K562 (cell line): ENCODE results near the gene SYT8. TPM values are rescaled to one million over a fixed set of nuclear protein-coding genes. Genes with fewer than 3 reads are reported as not detected.
A peak's percentile ranks its signal among the peaks of the same experiment; 100 is the strongest.

Source experiments
- ATAC-seq: fragments of 200-7000 bp; cut with Tn5 transposase; 3 replicates; pipeline ENCODE4 v1.9.1; 2020; ENCODE audit warnings: moderate library complexity
- BruUV-seq: library from RNA; stranded (reverse); fragments of 400-500 nt; replicated peaks from 2 replicates; lab custom pipeline; 2021; lab: Mats Ljungman, UMichigan
- CTCF ChIA-PET: fragments of 300-600 bp; formaldehyde crosslinking; extraction: SDS; loops from one replicate; lab custom pipeline; 2021; ENCODE audit warnings: low intra/inter-chr PET ratio; lab: Yijun Ruan, JAX
- POLR2A ChIA-PET: fragments of 300-600, 350-650 bp; sonication (Branson Sonifier 250); formaldehyde crosslinking; extraction: SDS; loops from one replicate; lab custom pipeline; 2021; ENCODE audit warnings: antibody characterized with exemption, inconsistent platforms; lab: Yijun Ruan, JAX
- DNase-seq, 4 experiments: peaks; one replicate each; pipeline versions ENCODE4 v3.0.0 to v3.0.0-alpha.2; 2011 to 2018; ENCODE audit warnings: low spot score in 3 of 4, mixed read lengths in 3 of 4; ENCODE audit errors: extremely low read depth in 1 of 4
- FAIRE-seq: peaks from 2 replicates; lab custom pipeline; 2011; peaks lifted over from hg19 to GRCh38; lab: Jason Lieb, UNC
- H2AFZ ChIP-seq: 2 replicates; pipeline ENCODE4 v1.6.0; 2011; ENCODE audit warnings: low read depth, low read length, control low read depth, inconsistent platforms
- H3K27ac ChIP-seq: fragments of 200-600 bp; 3 replicates; pipeline ENCODE4 v1.8.0; 2011; ENCODE audit warnings: low read depth, mild to moderate bottlenecking, control low read depth, inconsistent platforms, low read length, moderate library complexity, mixed read lengths; ENCODE audit errors: extremely low read depth
- H3K27me3 ChIP-seq, 2 experiments: fragments of 300-600 bp in 1 of 2; 2 replicates in 1 of 2; 3 replicates in 1 of 2; pipeline versions ENCODE4 v1.6.0 to v1.8.0; 2011; ENCODE audit warnings: inconsistent platforms in 2 of 2, low read length in 2 of 2, mild to moderate bottlenecking in 1 of 2, mixed read lengths in 1 of 2, moderate library complexity in 1 of 2; ENCODE audit not compliant: control insufficient read depth in 2 of 2, insufficient read depth in 2 of 2
- H3K36me3 ChIP-seq: fragments of 300-600 bp; 3 replicates; pipeline ENCODE4 v1.8.0; 2011; ENCODE audit warnings: mild to moderate bottlenecking, low read length, inconsistent platforms; ENCODE audit not compliant: control insufficient read depth, insufficient read depth
- H3K4me1 ChIP-seq, 2 experiments: fragments of 200-600 bp in 1 of 2; replicated peaks in 1 of 2; 2 replicates in 1 of 2; 3 replicates in 1 of 2; pipeline versions ENCODE4 v1.5.1 to v1.8.0; 2011; ENCODE audit warnings: inconsistent platforms in 2 of 2, low read length in 2 of 2, mild to moderate bottlenecking in 1 of 2, mixed read lengths in 1 of 2, moderate library complexity in 1 of 2; ENCODE audit not compliant: control insufficient read depth in 2 of 2, insufficient read depth in 2 of 2
- H3K4me2 ChIP-seq: 2 replicates; pipeline ENCODE4 v1.6.1; 2011; ENCODE audit warnings: low read length, control low read depth, inconsistent platforms, mixed read lengths; ENCODE audit not compliant: insufficient read depth
- H3K4me3 ChIP-seq: fragments of 200-600 bp; sonication (generic), shearing (Covaris generic); 2 replicates; pipeline ENCODE4 v1.5.1; 2016; ENCODE audit warnings: control low read depth, inconsistent platforms
- H3K79me2 ChIP-seq: fragments of 200-600 bp; 3 replicates; pipeline ENCODE4 v1.8.0; 2011; ENCODE audit warnings: low read length, inconsistent platforms; ENCODE audit not compliant: control insufficient read depth, insufficient read depth
- H3K9ac ChIP-seq, 2 experiments: 2 replicates each; pipeline versions ENCODE4 v1.6.0 to v1.6.1; 2011; ENCODE audit warnings: low read depth in 2 of 2, low read length in 2 of 2, control low read depth in 1 of 2, inconsistent platforms in 1 of 2, mild to moderate bottlenecking in 1 of 2, mixed read lengths in 1 of 2; ENCODE audit not compliant: insufficient read depth in 1 of 2
- H3K9me1 ChIP-seq: one replicate; pipeline ENCODE4 v1.6.0; 2011; ENCODE audit warnings: inconsistent platforms, mild to moderate bottlenecking, low read length, moderate library complexity; ENCODE audit not compliant: control insufficient read depth, insufficient read depth
- H3K9me3 ChIP-seq: replicated peaks from 2 replicates; pipeline ENCODE4 v1.5.1; 2011; ENCODE audit warnings: low read depth, low read length, inconsistent platforms; ENCODE audit not compliant: control insufficient read depth, insufficient read depth
- H4K20me1 ChIP-seq: replicated peaks from 2 replicates; pipeline ENCODE4 v1.6.1; 2011; ENCODE audit warnings: low read length, inconsistent platforms, mixed read lengths; ENCODE audit not compliant: control insufficient read depth, insufficient read depth
- CBFA2T2 ChIP-seq: fragments of 450-650 bp; conservative IDR thresholded peaks from 2 replicates; pipeline ENCODE4 v1.6.1; 2017; ENCODE audit warnings: mild to moderate bottlenecking
- CBFA2T3 ChIP-seq: fragments of 450-650 bp; IDR thresholded peaks from 2 replicates; pipeline ENCODE4 v1.6.1; 2017
- MBD2 ChIP-seq: sonication (generic); IDR thresholded peaks from 2 replicates; pipeline ENCODE4 v1.6.1; 2016; ENCODE audit warnings: low read depth, borderline replicate concordance
- MEIS2 ChIP-seq: fragments of 450-650 bp; IDR thresholded peaks from 2 replicates; pipeline ENCODE4 v1.6.1; 2014; ENCODE audit warnings: mild to moderate bottlenecking; ENCODE audit not compliant: partially characterized antibody
- PKNOX1 ChIP-seq: fragments of 450-650 bp; IDR thresholded peaks from 2 replicates; pipeline ENCODE4 v1.6.1; 2016
- POLR2AphosphoS2 ChIP-seq: IDR thresholded peaks from 2 replicates; pipeline ENCODE4 v1.6.1; 2012; ENCODE audit warnings: low read length, improper control_type of control experiment
- SMARCA4 ChIP-seq: fragments of 450-650 bp; IDR thresholded peaks from 2 replicates; pipeline ENCODE4 v1.6.1; 2016
- TFAP4 ChIP-seq: sonication (generic); formaldehyde crosslinking; IDR thresholded peaks from 2 replicates; pipeline ENCODE4 v1.8.0; 2022; ENCODE audit warnings: missing genetic modification reagents, mild to moderate bottlenecking, moderate library complexity, borderline replicate concordance
- WGBS: fragments of 100-300 bp; shearing (Covaris generic); methylation state at CpG from one replicate; pipeline ENCODE4 v1.1.6; 2016; ENCODE audit warnings: low coverage, mixed read lengths; ENCODE audit not compliant: insufficient coverage; ENCODE audit errors: missing lambda C conversion rate; 5-methylcytosine and 5-hydroxymethylcytosine counted together
- in situ Hi-C: fragments of 300-500 bp; cut with MboI; formaldehyde crosslinking; loops from 4 replicates; pipeline ENCODE4 v1.15.0; 2018; ENCODE audit warnings: inconsistent platforms, mixed read lengths
- intact Hi-C: fragments of 100-400 bp; cut with micrococcal nuclease; formaldehyde crosslinking; loops from 2 replicates; pipeline ENCODE4 v1.14.2; 2022
- polyA plus RNA-seq, 8 experiments: library from polyadenylated mRNA; depleted of rRNA in 4 of 8; stranded (reverse) in 5 of 8; unstranded in 3 of 8; fragments of >200 nt; fragmentation: Nextera tagmentation in 2 of 8; fragmentation: Illumina TruSeq in 1 of 8; extraction: Ambion mirVana in 2 of 8; extraction: Trizol in 1 of 8; gene quantifications; 2 replicates each; pipeline versions ENCODE4 v1.2.1 to v1.2.3, GENCODE V29; 2011 to 2014; ENCODE audit warnings: inconsistent platforms in 1 of 8, missing spikeins in 1 of 8
- total RNA-seq, 7 experiments: library from RNA; depleted of rRNA in 6 of 7; stranded (reverse); fragments of >200 nt in 6 of 7; fragmentation: Illumina TruSeq in 2 of 7; extraction: Trizol in 2 of 7; gene quantifications; 2 replicates each; pipeline versions ENCODE4 v1.2.1 to v1.2.3, GENCODE V29; 2011 to 2021; ENCODE audit warnings: low replicate concordance in 1 of 7

The SYT8 gene
- total and polyA plus RNA-seq, 9 of the 15 experiments (the other 6 are each of a cell fraction or from before 2014, with no cell fraction given), result not detected

- H3K9ac ChIP-seq, result peak overlapping the region in 1 of 2 experiments; percentile 52; a peak in 1 of 4 replicates
- H2AFZ ChIP-seq, result no peak overlapping the region
- peaks cover 9 to 74% of the 10 kb centered on the region in 2 experiments; a peak in 4 of 5 replicates for H3K4me1 ChIP-seq
- peak in 3 of 4 experiments; percentile 29 to 37 (median 37) for DNase-seq
- no peaks in the 10 kb centered on the region for H3K36me3 ChIP-seq
- CTCF ChIA-PET, result interaction anchor here (0.6 kb wide), 1 partner anchor 150 kb away, joined by 3 read pairs; no protein-coding TSS in a partner anchor
- POLR2A ChIA-PET, result interaction anchor here (2.0 kb wide), 1 partner anchor 8 kb away, joined by 6 read pairs; no protein-coding TSS in a partner anchor
- TF ChIP-seq SMARCA4 (no peak), CBFA2T2 (0 out of 2 replicates have a peak, but pooled peaks have one; percentile 13), CBFA2T3 (peak; percentile 30), PKNOX1 (peak; percentile 60; the same call in 1 of the 2 replicates), POLR2AphosphoS2 (no peak), MBD2 (no peak), TFAP4 (peak; percentile 41; the same call in 1 of the 2 replicates), MEIS2 (peak; percentile 22)
- BruUV-seq, result no TSS peak
- WGBS, result 9% methylated on average over 28 of the region's 29 CpGs
- peak; percentile 23 for FAIRE-seq
- H3K27ac ChIP-seq, result no peak overlapping the region
- H3K9me3 ChIP-seq, result no peaks in the 10 kb centered on the region
- peaks cover 4% of the 10 kb centered on the region for H4K20me1 ChIP-seq
- no peaks in the 10 kb centered on the region for H3K79me2 ChIP-seq
- peaks cover 0 to 47% of the 10 kb centered on the region in 2 experiments; a peak in 3 of 5 replicates for H3K27me3 ChIP-seq
- no peaks in the 10 kb centered on the region for H3K9me1 ChIP-seq
- H3K4me2 ChIP-seq, result no peak overlapping the region
- in situ Hi-C loops (no loop called here), intact Hi-C loops (no loop called here)
- ATAC-seq, result no peak
- no peak overlapping the region for H3K4me3 ChIP-seq
Measured at GRCh38 chr11:1842149-1843097, 7.6 kb downstream of the SYT8 start.
